ENCODE measurements around the gene ISOC2. TPM values are rescaled to one million over a fixed set of nuclear protein-coding genes. Genes with fewer than 3 reads are reported as not detected.
A peak's percentile ranks its signal among the peaks of the same experiment; 100 is the strongest.

ISOC2 gene
- total RNA-seq, 1 donor from 2014 or later = 63.3 TPM

GRCh38 chr19:55490478-55491432, 29.3 kb upstream of the ISOC2 start:
- DNase-seq (ENCODE audit: low read depth, low spot score) = no peak

- DNase-seq (ENCODE audit: low read depth, low spot score) = no peak
Observed at GRCh38 chr19:55489711-55490477, 28.5 kb upstream of the ISOC2 start.

- no peak for DNase-seq (ENCODE audit: low read depth, low spot score)
Observed at GRCh38 chr19:55488986-55489710, 27.7 kb upstream of the ISOC2 start.

GRCh38 chr19:55487924-55488687, 26.7 kb upstream of the ISOC2 start, which contains the start of gene SSC5D:
TSS of gene SSC5D (plus strand) at chr19:55488436. CDS start at chr19:55488590, 154 bp downstream.
- no peak for DNase-seq (ENCODE audit: low read depth, low spot score)

- DNase-seq (ENCODE audit: low read depth, low spot score) = peak; percentile 79
Observed at GRCh38 chr19:55486971-55487923, 25.8 kb upstream of the ISOC2 start.

GRCh38 chr19:55486043-55486970, 24.9 kb upstream of the ISOC2 start:
- no peak for DNase-seq (ENCODE audit: low read depth, low spot score)

- DNase-seq (ENCODE audit: low read depth, low spot score) = no peak
Observed at GRCh38 chr19:55485439-55486011, 24.1 kb upstream of the ISOC2 start.

GRCh38 chr19:55484593-55485438, 23.4 kb upstream of the ISOC2 start, which contains the start of gene NAT14:
TSS of gene NAT14 (plus strand) at chr19:55485188. CDS start at chr19:55485709, 521 bp downstream.
- no peak for DNase-seq (ENCODE audit: low read depth, low spot score)

GRCh38 chr19:55483706-55484592, 22.5 kb upstream of the ISOC2 start:
- no peak for DNase-seq (ENCODE audit: low read depth, low spot score)

GRCh38 chr19:55482967-55483705, 21.7 kb upstream of the ISOC2 start:
- DNase-seq (ENCODE audit: low read depth, low spot score) = no peak

GRCh38 chr19:55482156-55482961, 20.9 kb upstream of the ISOC2 start:
- no peak for DNase-seq (ENCODE audit: low read depth, low spot score)

- no peak for DNase-seq (ENCODE audit: low read depth, low spot score)
Observed at GRCh38 chr19:55481794-55482155, 20.3 kb upstream of the ISOC2 start.

GRCh38 chr19:55481148-55481793, 19.8 kb upstream of the ISOC2 start:
- DNase-seq (ENCODE audit: low read depth, low spot score) = no peak
